A673 (cell line): ENCODE measurements around the gene UST. TPM values are rescaled to one million over a fixed set of nuclear protein-coding genes. Genes with fewer than 3 reads are reported as not detected.

Source experiments
- BruUV-seq: library from RNA; stranded (reverse); fragments of 400-500 nt; replicated peaks from 2 replicates; lab custom pipeline; 2021; lab: Mats Ljungman, UMichigan
- CTCF ChIA-PET: fragments of 300-600 bp; sonication (Branson Sonifier 250); formaldehyde crosslinking; loops from one replicate; lab custom pipeline; 2022; ENCODE audit warnings: antibody characterized with exemption; lab: Charles Lee
- POLR2A ChIA-PET: fragments of 300-600 bp; sonication (Branson Sonifier 250); formaldehyde crosslinking; loops from one replicate; lab custom pipeline; 2022; ENCODE audit warnings: antibody characterized with exemption; ENCODE audit not compliant: low non-redundant PET; lab: Charles Lee
- DNase-seq: peaks from one replicate; pipeline ENCODE4 v3.0.0-alpha.2; 2015; ENCODE audit warnings: low spot score
- H3K27ac ChIP-seq: fragments of 200-600 bp; sonication (generic); 2 replicates; pipeline ENCODE4 v1.5.1; 2016; ENCODE audit warnings: mixed run types, low read depth, mild to moderate bottlenecking, mixed read lengths, antibody characterized with exemption, low read length; ENCODE audit not compliant: poor library complexity, severe bottlenecking
- H3K27me3 ChIP-seq: fragments of 200-600 bp; sonication (generic); replicated peaks from 2 replicates; pipeline ENCODE4 v1.6.1; 2017; ENCODE audit warnings: mixed run types, low read depth, mild to moderate bottlenecking, mixed read lengths, antibody characterized with exemption, low read length; ENCODE audit not compliant: insufficient read depth, poor library complexity
- H3K36me3 ChIP-seq: fragments of 200-600 bp; sonication (generic); 2 replicates; pipeline ENCODE4 v1.6.1; 2016; ENCODE audit warnings: mixed run types, mild to moderate bottlenecking, mixed read lengths, antibody characterized with exemption, low read length; ENCODE audit not compliant: insufficient read depth, poor library complexity, severe bottlenecking
- H3K4me1 ChIP-seq: fragments of 200-600 bp; sonication (generic); 2 replicates; pipeline ENCODE4 v1.6.1; 2017; ENCODE audit warnings: mixed run types, mild to moderate bottlenecking, mixed read lengths, antibody characterized with exemption, low read length; ENCODE audit not compliant: insufficient read depth, poor library complexity, severe bottlenecking
- H3K4me3 ChIP-seq: fragments of 200-600 bp; sonication (generic); 2 replicates; pipeline ENCODE4 v1.5.1; 2016; ENCODE audit warnings: low read depth, mixed run types, mild to moderate bottlenecking, mixed read lengths, low read length; ENCODE audit not compliant: poor library complexity, severe bottlenecking
- H3K9me3 ChIP-seq: fragments of 200-600 bp; sonication (generic); 2 replicates; pipeline ENCODE4 v1.6.1; 2016; ENCODE audit warnings: mixed run types, low read depth, mild to moderate bottlenecking, mixed read lengths, antibody characterized with exemption, low read length; ENCODE audit not compliant: poor library complexity, severe bottlenecking
- CTCF ChIP-seq: fragments of 300-800, 200-600 bp; sonication (generic); conservative IDR thresholded peaks from 2 replicates; pipeline ENCODE4 v1.5.1; 2017; ENCODE audit warnings: low read depth, mild to moderate bottlenecking, antibody characterized with exemption, low read length, moderate library complexity, mixed read lengths
- EZH2 ChIP-seq: fragments of 200-600 bp; sonication (generic); IDR thresholded peaks from 2 replicates; pipeline ENCODE4 v1.6.1; 2017; ENCODE audit warnings: borderline replicate concordance, low read depth, mild to moderate bottlenecking, mixed read lengths, antibody characterized with exemption, low read length; ENCODE audit not compliant: poor library complexity, severe bottlenecking
- intact Hi-C: fragments of 100-400 bp; cut with micrococcal nuclease; formaldehyde crosslinking; loops from one replicate; pipeline ENCODE4 v1.10.0; 2022; ENCODE audit not compliant: unreplicated experiment
- total RNA-seq: library from RNA; stranded (reverse); gene quantifications from 2 replicates; pipeline ENCODE4 v1.2.3, GENCODE V29; 2021

Gene UST
- total RNA-seq, 1 experiment from 2014 or later: 1.5 TPM

GRCh38 chr6:148747471-148748165, 788 bp downstream of the UST start:
- CTCF ChIA-PET: no interaction called here
- TF ChIP-seq CTCF (0 out of 2 replicates have a peak, but pooled peaks have one; percentile 15), EZH2 (peak; percentile 94)
- POLR2A ChIA-PET: no interaction called here
- peak overlapping the region; percentile 54 for H3K4me3 ChIP-seq
- no peaks in the 10 kb centered on the region for H3K9me3 ChIP-seq
- peaks cover 7% of the 10 kb centered on the region for H3K4me1 ChIP-seq
- intact Hi-C loops: no loop called here
- peak; percentile 58 for DNase-seq
- H3K27me3 ChIP-seq: peaks cover 35% of the 10 kb centered on the region
- BruUV-seq: no TSS peak
- no peaks in the 10 kb centered on the region for H3K36me3 ChIP-seq
- H3K27ac ChIP-seq: no peak overlapping the region

DNA sequence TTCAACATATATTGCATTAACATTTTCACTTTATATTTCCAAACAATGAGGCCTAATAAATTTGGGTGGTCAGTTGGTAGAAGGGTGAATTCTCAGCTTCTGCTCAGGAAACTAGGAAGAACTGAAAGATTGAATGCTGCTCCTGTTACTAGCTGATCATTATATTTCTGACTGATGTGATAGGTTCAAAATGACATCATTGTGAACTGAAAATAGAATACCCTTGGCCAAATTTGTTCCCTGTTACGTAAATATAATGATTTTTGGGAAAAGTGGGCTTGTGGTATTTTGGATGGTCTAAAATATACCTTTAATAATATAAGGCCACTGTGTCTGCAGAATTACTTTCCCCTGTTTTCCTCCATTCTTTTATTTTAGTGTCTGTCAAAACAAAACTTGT, 2.8 kb downstream of the UST start:
- Histone ChIP-seq H3K9me3 (no peaks in the 10 kb centered on the region), H3K27ac (no peak overlapping the region), H3K4me3 (no peak overlapping the region), H3K4me1 (peaks cover 7% of the 10 kb centered on the region), H3K36me3 (no peaks in the 10 kb centered on the region), H3K27me3 (peaks cover 39% of the 10 kb centered on the region)
- TF ChIP-seq EZH2 (no peak), CTCF (no peak)
- ChIA-PET POLR2A (no interaction called here), CTCF (no interaction called here)
- no peak for DNase-seq
- BruUV-seq: no TSS peak
- intact Hi-C loops: no loop called here

DNA sequence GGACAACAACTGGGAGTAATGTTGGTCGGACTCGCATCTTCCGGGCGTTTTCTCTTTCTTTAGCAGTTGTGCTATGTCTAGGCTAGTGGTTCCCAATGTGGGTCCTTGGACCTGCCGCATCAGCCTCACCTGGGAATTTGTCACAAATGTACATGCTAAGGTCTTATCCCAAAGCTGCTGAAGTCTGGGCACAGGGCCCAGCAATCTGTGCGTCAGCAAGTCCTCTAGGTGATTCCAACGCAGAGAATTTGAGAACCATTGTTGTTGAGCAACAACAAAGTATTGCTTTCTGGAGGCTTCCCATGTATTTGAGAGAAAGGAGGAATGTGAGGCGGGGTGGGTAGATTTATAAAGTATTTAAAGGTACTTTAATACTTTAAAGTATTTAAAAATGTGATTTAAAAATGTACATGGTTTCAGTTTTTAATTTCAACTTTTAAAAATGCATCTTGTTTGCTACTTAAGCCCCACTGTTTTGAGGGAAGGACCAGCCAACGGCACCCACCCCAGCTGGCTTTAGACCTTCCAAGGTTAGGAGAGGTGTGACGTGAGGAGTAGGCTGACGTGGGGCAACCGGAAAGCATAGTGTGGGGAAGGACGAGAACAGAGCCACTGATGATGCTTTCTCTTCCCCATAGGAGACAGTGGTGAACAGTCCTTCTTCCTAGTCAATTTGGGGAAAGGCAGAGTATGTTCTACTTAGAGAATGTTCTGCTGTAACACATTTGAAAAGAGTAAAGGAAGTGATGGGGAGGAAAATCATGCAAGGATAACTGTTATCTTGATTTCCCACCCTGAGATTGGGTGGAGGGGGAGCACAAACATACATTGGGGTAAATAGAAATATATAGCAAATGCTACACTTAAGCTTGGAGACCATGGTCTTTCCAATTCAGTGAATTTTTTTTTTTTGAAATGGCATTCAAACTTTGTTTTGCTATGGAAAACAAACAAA, 4.3 kb downstream of the UST start:
- DNase-seq: no peak
- Histone ChIP-seq H3K36me3 (no peaks in the 10 kb centered on the region), H3K27ac (no peak overlapping the region), H3K4me3 (no peak overlapping the region), H3K4me1 (peaks cover 7% of the 10 kb centered on the region), H3K27me3 (peaks cover 39% of the 10 kb centered on the region), H3K9me3 (no peaks in the 10 kb centered on the region)
- no TSS peak for BruUV-seq
- ChIA-PET POLR2A (no interaction called here), CTCF (no interaction called here)
- TF ChIP-seq EZH2: no peak
- TF ChIP-seq CTCF: no peak
- intact Hi-C loops: no loop called here
